OCI-LY1 (cell line): ENCODE results near the gene CSRNP2.

ENCODE experiments used
- EZH2 ChIP-seq: fragments of 200-600 bp; sonication (generic), shearing (Covaris generic); IDR thresholded peaks from 2 replicates; pipeline ENCODE4 v1.8.0; 2017; ENCODE audit warnings: borderline replicate concordance, mixed run types, mild to moderate bottlenecking, antibody characterized with exemption, low read length, moderate library complexity, mixed read lengths
- TF ChIP-seq, protein P1 (sequence below): fragments of 200-600 bp; sonication (generic), shearing (Covaris generic); IDR thresholded peaks from 2 replicates; pipeline ENCODE4 v1.5.1; 2017; ENCODE audit warnings: mild to moderate bottlenecking, antibody characterized with exemption, low read length, moderate library complexity, mixed read lengths

DNA sequence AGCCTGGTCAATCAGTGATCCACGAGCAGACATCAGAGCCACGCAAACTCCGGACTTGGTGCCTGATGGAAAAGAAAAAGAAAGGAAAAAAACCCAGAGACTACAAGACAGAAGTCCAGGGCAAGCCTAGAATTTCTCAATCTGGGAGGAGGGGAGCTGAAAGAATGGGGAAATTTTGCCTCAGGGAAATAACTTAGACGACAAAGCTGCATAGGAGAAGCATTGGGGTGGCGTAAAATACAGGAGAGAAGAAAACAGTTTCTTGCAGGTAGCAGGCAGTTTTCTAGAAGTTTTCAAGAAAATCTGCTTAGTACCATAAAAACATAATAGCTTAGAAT lies 54.6 kb downstream of the CSRNP2 start:
- TF ChIP-seq EZH2, result no peak
- TF ChIP-seq, protein P1, sequence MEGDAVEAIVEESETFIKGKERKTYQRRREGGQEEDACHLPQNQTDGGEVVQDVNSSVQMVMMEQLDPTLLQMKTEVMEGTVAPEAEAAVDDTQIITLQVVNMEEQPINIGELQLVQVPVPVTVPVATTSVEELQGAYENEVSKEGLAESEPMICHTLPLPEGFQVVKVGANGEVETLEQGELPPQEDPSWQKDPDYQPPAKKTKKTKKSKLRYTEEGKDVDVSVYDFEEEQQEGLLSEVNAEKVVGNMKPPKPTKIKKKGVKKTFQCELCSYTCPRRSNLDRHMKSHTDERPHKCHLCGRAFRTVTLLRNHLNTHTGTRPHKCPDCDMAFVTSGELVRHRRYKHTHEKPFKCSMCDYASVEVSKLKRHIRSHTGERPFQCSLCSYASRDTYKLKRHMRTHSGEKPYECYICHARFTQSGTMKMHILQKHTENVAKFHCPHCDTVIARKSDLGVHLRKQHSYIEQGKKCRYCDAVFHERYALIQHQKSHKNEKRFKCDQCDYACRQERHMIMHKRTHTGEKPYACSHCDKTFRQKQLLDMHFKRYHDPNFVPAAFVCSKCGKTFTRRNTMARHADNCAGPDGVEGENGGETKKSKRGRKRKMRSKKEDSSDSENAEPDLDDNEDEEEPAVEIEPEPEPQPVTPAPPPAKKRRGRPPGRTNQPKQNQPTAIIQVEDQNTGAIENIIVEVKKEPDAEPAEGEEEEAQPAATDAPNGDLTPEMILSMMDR, result no peak
